Loucy (cell line): Measurements from ENCODE around the gene C2CD4B.

ENCODE experiments used
- H2AFZ ChIP-seq: fragments of 200-600 bp; sonication (generic); 2 replicates; pipeline ENCODE4 v1.6.0; 2016; ENCODE audit warnings: antibody characterized with exemption, mild to moderate bottlenecking, low read length, moderate library complexity
- H3F3A ChIP-seq: fragments of 200-600 bp; 2 replicates; pipeline ENCODE4 v1.6.0; 2016; ENCODE audit warnings: antibody characterized with exemption, low read depth, mild to moderate bottlenecking
- H3K27me3 ChIP-seq: fragments of 200-600 bp; sonication (generic); 2 replicates; pipeline ENCODE4 v1.6.1; 2014; ENCODE audit warnings: low read length, mild to moderate bottlenecking; ENCODE audit not compliant: insufficient read depth, poor library complexity, severe bottlenecking
- H3K36me3 ChIP-seq: fragments of 200-600 bp; sonication (generic); 2 replicates; pipeline ENCODE4 v1.6.1; 2016; ENCODE audit warnings: low read length; ENCODE audit not compliant: insufficient read depth
- H3K4me1 ChIP-seq: fragments of 200-600 bp; sonication (generic); 2 replicates; pipeline ENCODE4 v1.5.1; 2014; ENCODE audit warnings: low read length, mild to moderate bottlenecking; ENCODE audit not compliant: insufficient read depth, poor library complexity, severe bottlenecking
- H3K4me2 ChIP-seq: fragments of 200-600 bp; sonication (generic); 2 replicates; pipeline ENCODE4 v1.6.0; 2014; ENCODE audit warnings: antibody characterized with exemption, low read length, low read depth, mild to moderate bottlenecking; ENCODE audit not compliant: poor library complexity, severe bottlenecking
- H3K4me3 ChIP-seq: fragments of 200-600 bp; sonication (generic); 2 replicates; pipeline ENCODE4 v1.5.1; 2014; ENCODE audit warnings: low read length, mild to moderate bottlenecking, mixed read lengths; ENCODE audit not compliant: poor library complexity, severe bottlenecking
- H3K79me2 ChIP-seq: fragments of 200-600 bp; sonication (generic); 2 replicates; pipeline ENCODE4 v1.6.1; 2014; ENCODE audit warnings: low read length; ENCODE audit not compliant: insufficient read depth
- H3K9ac ChIP-seq: fragments of 200-600 bp; sonication (generic); 2 replicates; pipeline ENCODE4 v1.6.0; 2014; ENCODE audit warnings: mild to moderate bottlenecking, low read depth, low read length, moderate library complexity; ENCODE audit not compliant: poor library complexity, severe bottlenecking
- H3K9me2 ChIP-seq: fragments of 200-600 bp; sonication (generic); replicated peaks from 2 replicates; pipeline ENCODE4 v1.6.1; 2016; ENCODE audit warnings: low read depth, low read length, mixed read lengths
- H3K9me3 ChIP-seq: fragments of 200-600 bp; sonication (generic); 2 replicates; pipeline ENCODE4 v1.6.1; 2014; ENCODE audit warnings: mild to moderate bottlenecking, antibody characterized with exemption, low read length, low read depth; ENCODE audit not compliant: insufficient read depth
- H4K20me1 ChIP-seq: fragments of 200-600 bp; sonication (generic); 2 replicates; pipeline ENCODE4 v1.6.0; 2014; ENCODE audit warnings: antibody characterized with exemption, low read length, mild to moderate bottlenecking; ENCODE audit not compliant: insufficient read depth, poor library complexity, severe bottlenecking
- EZH2phosphoT487 ChIP-seq: fragments of 200-600 bp; IDR thresholded peaks from 2 replicates; pipeline ENCODE4 v1.6.1; 2018; ENCODE audit warnings: antibody characterized with exemption, mild to moderate bottlenecking, moderate library complexity, borderline replicate concordance
- TF ChIP-seq, protein P1 (sequence below): fragments of 200-600 bp; sonication (generic); conservative IDR thresholded peaks from 2 replicates; pipeline ENCODE4 v1.5.1; 2014; ENCODE audit warnings: mild to moderate bottlenecking, antibody characterized with exemption, low read length

C2CD4B gene, protein sequence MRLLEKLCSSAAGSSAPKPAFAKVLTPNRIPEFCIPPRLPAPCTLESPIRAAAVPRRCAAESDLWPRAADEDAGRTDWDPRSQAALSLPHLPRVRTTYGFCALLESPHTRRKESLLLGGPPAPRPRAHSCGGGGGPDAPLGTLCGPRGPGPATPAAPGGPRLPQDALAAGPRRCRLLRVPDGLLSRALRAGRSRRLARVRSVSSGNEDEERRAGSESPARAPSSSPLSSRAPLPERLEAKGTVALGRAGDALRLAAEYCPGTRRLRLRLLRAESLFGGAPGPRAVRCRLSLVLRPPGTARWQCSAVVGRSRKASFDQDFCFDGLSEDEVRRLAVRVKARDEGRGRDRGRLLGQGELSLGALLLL

DNA sequence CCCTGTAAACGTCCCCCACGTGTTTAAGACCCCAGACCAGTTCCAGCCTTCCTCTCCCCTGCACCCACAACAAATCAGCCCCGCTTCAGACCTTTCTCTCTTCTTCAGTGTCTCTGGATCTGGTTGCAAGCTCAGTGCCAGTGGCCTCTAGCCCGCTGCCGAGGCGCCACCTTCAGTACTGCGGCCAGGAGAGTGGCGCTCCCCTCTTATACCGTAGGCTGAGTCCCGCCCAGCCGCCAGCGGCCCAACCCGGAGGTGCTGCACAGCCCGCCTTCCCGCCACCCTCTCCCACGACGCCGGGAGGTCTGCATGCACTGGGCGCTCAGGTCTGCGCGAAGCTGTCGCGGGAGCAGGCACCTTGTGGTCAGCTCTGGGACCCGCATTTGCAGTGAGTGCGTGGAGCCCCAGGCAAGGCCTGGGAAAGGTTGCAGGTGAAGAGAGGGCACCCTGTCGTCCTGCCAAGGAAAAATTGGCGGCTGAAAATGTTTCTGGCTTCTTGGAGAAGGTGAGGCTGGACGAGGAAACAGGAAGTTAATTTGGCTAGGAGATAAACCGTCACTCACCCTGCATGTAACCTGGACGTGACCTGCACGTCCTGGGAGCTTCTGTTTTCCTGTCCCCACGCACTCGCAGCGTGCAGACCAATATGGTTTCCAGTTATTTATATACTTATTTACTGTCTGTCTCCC lies at the start of gene C2CD4B:
Gene C2CD4B (minus strand): TSS at position 182 of the 689 bp plus-strand sequence. CDS start 301 bp downstream, outside the sequence.
- TF ChIP-seq EZH2phosphoT487, result no peak
- TF ChIP-seq, protein P1, sequence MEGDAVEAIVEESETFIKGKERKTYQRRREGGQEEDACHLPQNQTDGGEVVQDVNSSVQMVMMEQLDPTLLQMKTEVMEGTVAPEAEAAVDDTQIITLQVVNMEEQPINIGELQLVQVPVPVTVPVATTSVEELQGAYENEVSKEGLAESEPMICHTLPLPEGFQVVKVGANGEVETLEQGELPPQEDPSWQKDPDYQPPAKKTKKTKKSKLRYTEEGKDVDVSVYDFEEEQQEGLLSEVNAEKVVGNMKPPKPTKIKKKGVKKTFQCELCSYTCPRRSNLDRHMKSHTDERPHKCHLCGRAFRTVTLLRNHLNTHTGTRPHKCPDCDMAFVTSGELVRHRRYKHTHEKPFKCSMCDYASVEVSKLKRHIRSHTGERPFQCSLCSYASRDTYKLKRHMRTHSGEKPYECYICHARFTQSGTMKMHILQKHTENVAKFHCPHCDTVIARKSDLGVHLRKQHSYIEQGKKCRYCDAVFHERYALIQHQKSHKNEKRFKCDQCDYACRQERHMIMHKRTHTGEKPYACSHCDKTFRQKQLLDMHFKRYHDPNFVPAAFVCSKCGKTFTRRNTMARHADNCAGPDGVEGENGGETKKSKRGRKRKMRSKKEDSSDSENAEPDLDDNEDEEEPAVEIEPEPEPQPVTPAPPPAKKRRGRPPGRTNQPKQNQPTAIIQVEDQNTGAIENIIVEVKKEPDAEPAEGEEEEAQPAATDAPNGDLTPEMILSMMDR, result no peak
- no peak within 1 kb of the TSS for H3K4me2 ChIP-seq
- H3F3A ChIP-seq, result no peaks in the 10 kb centered on the region
- H3K79me2 ChIP-seq, result no peaks in the 10 kb centered on the region
- no peaks in the 10 kb centered on the region for H4K20me1 ChIP-seq
- H3K9me3 ChIP-seq, result no peaks in the 10 kb centered on the region
- no peak within 1 kb of the TSS for H3K9ac ChIP-seq
- H2AFZ ChIP-seq, result peak within 1 kb of the TSS; percentile 74
- peaks cover 7% of the 10 kb centered on the region for H3K4me1 ChIP-seq
- no peak within 1 kb of the TSS for H3K4me3 ChIP-seq
- H3K27me3 ChIP-seq, result no peaks in the 10 kb centered on the region
- H3K9me2 ChIP-seq, result no peaks in the 10 kb centered on the region
- H3K36me3 ChIP-seq, result no peaks in the 10 kb centered on the region

DNA sequence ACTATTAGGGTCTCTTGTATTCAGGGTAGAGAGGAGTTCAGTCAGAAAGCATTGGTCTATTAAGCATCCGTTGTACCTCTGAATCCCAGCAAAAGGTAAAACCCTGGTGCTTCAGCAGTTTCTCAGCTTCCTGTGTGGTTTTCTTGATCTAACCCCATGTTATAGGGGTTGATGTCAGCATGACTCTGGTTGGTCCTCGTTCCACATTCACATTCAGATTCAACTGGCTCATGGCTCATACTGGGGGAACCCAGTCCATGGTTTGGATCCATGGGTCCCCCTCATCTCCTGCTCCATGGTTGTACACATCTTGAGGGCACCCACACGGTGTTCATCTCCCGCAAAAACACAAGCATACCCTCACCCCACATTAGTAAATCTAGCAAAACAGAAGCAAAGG lies 47.7 kb upstream of the C2CD4B start:
- Histone ChIP-seq H3K9ac (peak overlapping the region; percentile 38), H3K9me3 (peaks cover 38% of the 10 kb centered on the region), H2AFZ (peak overlapping the region; percentile 61; the same call in 1 of the 2 replicates), H4K20me1 (no peaks in the 10 kb centered on the region), H3K79me2 (no peaks in the 10 kb centered on the region), H3K4me2 (peak overlapping the region; percentile 57), H3F3A (no peaks in the 10 kb centered on the region), H3K9me2 (no peaks in the 10 kb centered on the region), H3K4me3 (peak overlapping the region; percentile 46), H3K4me1 (peaks cover 22% of the 10 kb centered on the region), H3K27me3 (no peaks in the 10 kb centered on the region), H3K36me3 (no peaks in the 10 kb centered on the region)
- TF ChIP-seq, protein P1, result no peak
- no peak for TF ChIP-seq EZH2phosphoT487

DNA sequence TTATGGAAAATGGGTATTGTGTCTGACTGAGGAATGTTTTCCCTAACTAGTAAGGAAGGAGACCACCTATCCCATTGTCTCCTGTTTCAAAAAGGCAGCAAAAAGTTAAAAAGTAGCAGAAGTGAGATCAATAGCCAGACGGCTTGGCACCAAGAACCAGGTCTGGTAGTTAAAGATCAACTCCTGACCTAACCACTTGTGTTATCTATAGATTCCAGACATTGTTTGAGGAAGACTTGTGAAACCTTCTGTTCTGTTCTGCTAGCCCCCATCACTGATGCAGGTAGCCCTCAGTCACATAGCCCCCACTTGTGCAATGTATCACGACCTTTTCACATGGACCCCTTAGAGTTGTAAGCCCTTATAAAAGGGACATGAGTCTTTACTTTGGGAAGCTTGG lies 46.3 kb upstream of the C2CD4B start:
- no peaks in the 10 kb centered on the region for H3K9me2 ChIP-seq
- TF ChIP-seq, protein P1, result no peak
- no peak for TF ChIP-seq EZH2phosphoT487
- no peak overlapping the region for H2AFZ ChIP-seq
- H4K20me1 ChIP-seq, result no peaks in the 10 kb centered on the region
- no peak overlapping the region for H3K4me3 ChIP-seq
- H3K4me1 ChIP-seq, result peaks cover 22% of the 10 kb centered on the region
- H3K27me3 ChIP-seq, result no peaks in the 10 kb centered on the region
- no peaks in the 10 kb centered on the region for H3F3A ChIP-seq
- H3K9ac ChIP-seq, result no peak overlapping the region
- H3K9me3 ChIP-seq, result peaks cover 24% of the 10 kb centered on the region
- no peak overlapping the region for H3K4me2 ChIP-seq
- H3K36me3 ChIP-seq, result no peaks in the 10 kb centered on the region
- no peaks in the 10 kb centered on the region for H3K79me2 ChIP-seq
